GM23338 (cell line): ENCODE data around the gene IFNB1. TPM values are rescaled to one million over a fixed set of nuclear protein-coding genes. Genes with fewer than 3 reads are reported as not detected.

Experiments used
- ATAC-seq: fragments of 200-7000 bp; cut with Tn5 transposase; 3 replicates; pipeline ENCODE4 v1.9.1; 2020
- DNase-seq: peaks from one replicate; pipeline ENCODE4 v3.0.0-alpha.2; 2015; ENCODE audit warnings: low spot score
- H2AFZ ChIP-seq: fragments of 200-600 bp; sonication (generic); 2 replicates; pipeline ENCODE4 v1.8.0; 2016; ENCODE audit warnings: antibody characterized with exemption, mild to moderate bottlenecking, moderate library complexity
- H3F3A ChIP-seq: fragments of 200-600 bp; sonication (generic); replicated peaks from 2 replicates; pipeline ENCODE4 v1.8.0; 2017; ENCODE audit warnings: antibody characterized with exemption, mixed run types, low read depth
- H3K27ac ChIP-seq: fragments of 200-600 bp; sonication (generic); 2 replicates; pipeline ENCODE4 v1.6.1; 2016; ENCODE audit warnings: low read depth
- H3K27me3 ChIP-seq: fragments of 200-600 bp; sonication (generic); 2 replicates; pipeline ENCODE4 v1.8.0; 2016; ENCODE audit warnings: mild to moderate bottlenecking, mixed run types, moderate library complexity; ENCODE audit not compliant: insufficient read depth
- H3K36me3 ChIP-seq: fragments of 200-600 bp; sonication (generic); 2 replicates; pipeline ENCODE4 v1.8.0; 2016; ENCODE audit warnings: mild to moderate bottlenecking; ENCODE audit not compliant: insufficient read depth
- H3K4me1 ChIP-seq: fragments of 200-600 bp; sonication (generic); 2 replicates; pipeline ENCODE4 v1.8.0; 2016; ENCODE audit warnings: mild to moderate bottlenecking, moderate library complexity; ENCODE audit not compliant: insufficient read depth
- H3K4me2 ChIP-seq: fragments of 200-600 bp; sonication (generic); 2 replicates; pipeline ENCODE4 v1.7.1; 2017; ENCODE audit warnings: mixed run types
- H3K4me3 ChIP-seq: fragments of 200-600 bp; sonication (generic); 2 replicates; pipeline ENCODE4 v1.6.1; 2016; ENCODE audit warnings: mixed run types
- H3K79me2 ChIP-seq: fragments of 200-600 bp; sonication (generic); replicated peaks from 2 replicates; pipeline ENCODE4 v1.8.0; 2017; ENCODE audit warnings: mild to moderate bottlenecking; ENCODE audit not compliant: insufficient read depth
- H3K9me2 ChIP-seq: fragments of 200-600 bp; sonication (generic); 2 replicates; pipeline ENCODE4 v1.8.0; 2017; ENCODE audit not compliant: insufficient read depth
- H4K20me1 ChIP-seq: fragments of 200-600 bp; sonication (generic); replicated peaks from 2 replicates; pipeline ENCODE4 v1.8.0; 2017; ENCODE audit warnings: mild to moderate bottlenecking; ENCODE audit not compliant: insufficient read depth
- H3K27ac Mint-ChIP-seq: 2 replicates; pipeline ENCODE4 v1.8.0; 2020; ENCODE audit warnings: inconsistent platforms, mild to moderate bottlenecking, moderate library complexity, mixed read lengths
- H3K27me3 Mint-ChIP-seq: 3 replicates; pipeline ENCODE4 v1.8.0; 2022; ENCODE audit warnings: low read depth, mild to moderate bottlenecking, moderate library complexity, mixed read lengths, inconsistent platforms; ENCODE audit not compliant: insufficient read depth, poor library complexity
- H3K36me3 Mint-ChIP-seq: 3 replicates; pipeline ENCODE4 v1.8.0; 2021; ENCODE audit warnings: low read depth, mild to moderate bottlenecking, inconsistent platforms, moderate library complexity, mixed read lengths
- H3K4me1 Mint-ChIP-seq: 3 replicates; pipeline ENCODE4 v1.8.0; 2020; ENCODE audit warnings: mild to moderate bottlenecking, inconsistent platforms, mixed read lengths
- H3K4me3 Mint-ChIP-seq: 3 replicates; pipeline ENCODE4 v1.8.0; 2021; ENCODE audit warnings: moderate library complexity, mild to moderate bottlenecking, inconsistent platforms, mixed read lengths
- H3K9me3 Mint-ChIP-seq: 3 replicates; pipeline ENCODE4 v1.8.0; 2020; ENCODE audit warnings: moderate library complexity, mild to moderate bottlenecking, inconsistent platforms, mixed read lengths
- CREB1 ChIP-seq: fragments of 250-450 bp; sonication (Bioruptor Pico); IDR thresholded peaks from 2 replicates; pipeline ENCODE4 v1.5.0; 2020; ENCODE audit warnings: low read depth, mild to moderate bottlenecking, moderate library complexity
- CTCF ChIP-seq, 2 experiments: fragments of 200-600 bp in 1 of 2; sonication (generic) in 1 of 2; conservative IDR thresholded peaks; 2 replicates each; pipeline versions ENCODE4 v1.5.1 to v1.6.1; 2016 to 2017; ENCODE audit warnings: antibody characterized with exemption in 2 of 2, low read depth in 2 of 2, mild to moderate bottlenecking in 2 of 2, moderate library complexity in 1 of 2
- EZH2 ChIP-seq: fragments of 200-600 bp; sonication (generic); IDR thresholded peaks from one replicate; pipeline ENCODE4 v1.8.0; 2017; ENCODE audit warnings: antibody characterized with exemption, mild to moderate bottlenecking, low read depth; ENCODE audit not compliant: unreplicated experiment
- EZH2phosphoT487 ChIP-seq: fragments of 200-600 bp; sonication (generic); IDR thresholded peaks from one replicate; pipeline ENCODE4 v1.8.1; 2018; ENCODE audit warnings: antibody characterized with exemption; ENCODE audit not compliant: unreplicated experiment
- JUNB ChIP-seq: IDR thresholded peaks from one replicate; pipeline ENCODE4 v1.6.1; 2016; ENCODE audit warnings: antibody characterized with exemption; ENCODE audit not compliant: unreplicated experiment
- NANOG ChIP-seq: IDR thresholded peaks from 2 replicates; pipeline ENCODE4 v1.6.1; 2016; ENCODE audit warnings: antibody characterized with exemption, borderline replicate concordance
- POLR2AphosphoS5 ChIP-seq: IDR thresholded peaks from 2 replicates; pipeline ENCODE4 v1.6.1; 2016; ENCODE audit warnings: antibody characterized with exemption, low read depth
- REST ChIP-seq: IDR thresholded peaks from one replicate; pipeline ENCODE4 v1.6.1; 2018; ENCODE audit warnings: antibody characterized with exemption; ENCODE audit not compliant: unreplicated experiment
- STAT1 ChIP-seq: IDR thresholded peaks from one replicate; pipeline ENCODE4 v1.6.1; 2016; ENCODE audit warnings: antibody characterized with exemption; ENCODE audit not compliant: unreplicated experiment
- ZNF114 ChIP-seq: fragments of 250-450 bp; sonication (Bioruptor Pico); IDR thresholded peaks from 2 replicates; pipeline ENCODE4 v1.5.0; 2020; ENCODE audit warnings: mild to moderate bottlenecking, moderate library complexity
- ZNF331 ChIP-seq: fragments of 250-450 bp; sonication (Bioruptor Pico); IDR thresholded peaks from 2 replicates; pipeline ENCODE4 v1.5.0; 2020; ENCODE audit warnings: low read depth, mild to moderate bottlenecking, moderate library complexity
- ZNF462 ChIP-seq: fragments of 250-450 bp; sonication (Bioruptor Pico); IDR thresholded peaks from 2 replicates; pipeline ENCODE4 v1.5.0; 2020; ENCODE audit warnings: mild to moderate bottlenecking, moderate library complexity
- long read RNA-seq: library from polyadenylated mRNA; unstranded; transcript quantifications from one replicate; pipeline ENCODE4 v2.0.0, GENCODE V29; 2020; ENCODE audit not compliant: unreplicated experiment
- polyA plus RNA-seq: library from polyadenylated mRNA; unstranded; fragments of >200 nt; fragmentation: Nextera tagmentation; extraction: Ambion mirVana; gene quantifications from 2 replicates; pipeline ENCODE4 v1.2.1, GENCODE V29; 2016
- total RNA-seq: library from RNA; depleted of rRNA; stranded (reverse); fragments of >200 nt; shearing (Covaris generic); gene quantifications from 2 replicates; pipeline ENCODE4 v1.2.3, GENCODE V29; 2014; rRNA removed
- TF ChIP-seq, protein P1 (sequence below): IDR thresholded peaks from 2 replicates; pipeline ENCODE4 v1.6.1; 2016; ENCODE audit warnings: antibody characterized with exemption

Gene IFNB1
- total RNA-seq (not detected in 2 replicates), polyA plus RNA-seq (not detected in 2 replicates)
- long read RNA-seq = 0 reads

DNA sequence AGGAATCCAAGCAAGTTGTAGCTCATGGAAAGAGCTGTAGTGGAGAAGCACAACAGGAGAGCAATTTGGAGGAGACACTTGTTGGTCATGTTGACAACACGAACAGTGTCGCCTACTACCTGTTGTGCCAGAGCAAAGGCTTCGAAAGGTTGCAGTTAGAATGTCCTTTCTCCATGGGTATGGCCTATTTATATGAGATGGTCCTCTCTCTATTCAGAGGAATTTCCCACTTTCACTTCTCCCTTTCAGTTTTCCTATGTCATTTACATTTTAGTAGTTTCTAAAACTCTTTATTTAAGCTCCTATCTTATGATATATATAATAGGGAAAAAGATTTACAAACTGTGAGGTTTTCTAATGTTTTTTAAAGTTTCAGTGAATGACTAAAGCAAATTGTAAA lies at the start of gene IFNB1:
TSS of gene IFNB1 (minus strand) at position 162 of the 400 bp plus-strand sequence. CDS start at position 89, 73 bp downstream.
- DNase-seq (no peak), ATAC-seq (no peak)
- TF ChIP-seq ZNF114 (CRISPR knock-in tag) (no peak), ZNF462 (CRISPR knock-in tag) (no peak), JUNB (no peak), STAT1 (no peak), EZH2 (no peak), EZH2phosphoT487 (no peak), ZNF331 (CRISPR knock-in tag) (no peak), NANOG (no peak), CREB1 (CRISPR knock-in tag) (no peak), POLR2AphosphoS5 (no peak), CTCF (conservative IDR thresholded peaks at IDR 0.05; ENCODE audit: low read depth in 2 of 2) (no peak), REST (no peak)
- TF ChIP-seq, protein P1, sequence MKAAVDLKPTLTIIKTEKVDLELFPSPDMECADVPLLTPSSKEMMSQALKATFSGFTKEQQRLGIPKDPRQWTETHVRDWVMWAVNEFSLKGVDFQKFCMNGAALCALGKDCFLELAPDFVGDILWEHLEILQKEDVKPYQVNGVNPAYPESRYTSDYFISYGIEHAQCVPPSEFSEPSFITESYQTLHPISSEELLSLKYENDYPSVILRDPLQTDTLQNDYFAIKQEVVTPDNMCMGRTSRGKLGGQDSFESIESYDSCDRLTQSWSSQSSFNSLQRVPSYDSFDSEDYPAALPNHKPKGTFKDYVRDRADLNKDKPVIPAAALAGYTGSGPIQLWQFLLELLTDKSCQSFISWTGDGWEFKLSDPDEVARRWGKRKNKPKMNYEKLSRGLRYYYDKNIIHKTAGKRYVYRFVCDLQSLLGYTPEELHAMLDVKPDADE = no peak
- Mint-ChIP-seq H3K9me3 (no peaks in the 10 kb centered on the region), H3K27me3 (no peaks in the 10 kb centered on the region), H3K4me1 (peaks cover 8% of the 10 kb centered on the region; the same call in 2 of the 3 replicates), H3K27ac (no peak within 1 kb of the TSS), H3K4me3 (no peak within 1 kb of the TSS), H3K36me3 (peaks cover 5% of the 10 kb centered on the region; the same call in 2 of the 3 replicates)
- no peaks in the 10 kb centered on the region for H3F3A ChIP-seq
- no peak within 1 kb of the TSS for H3K27ac ChIP-seq
- no peaks in the 10 kb centered on the region for H3K36me3 ChIP-seq
- H2AFZ ChIP-seq = no peak within 1 kb of the TSS
- no peaks in the 10 kb centered on the region for H3K4me1 ChIP-seq
- H3K9me2 ChIP-seq = no peaks in the 10 kb centered on the region
- no peaks in the 10 kb centered on the region for H3K27me3 ChIP-seq
- no peaks in the 10 kb centered on the region for H4K20me1 ChIP-seq
- H3K79me2 ChIP-seq = no peaks in the 10 kb centered on the region
- no peak within 1 kb of the TSS for H3K4me2 ChIP-seq
- no peak within 1 kb of the TSS for H3K4me3 ChIP-seq
